SK-N-SH treated with all-trans-retinoic acid at 6 μM for 48 hours (cell line): Measurements from ENCODE around the gene GPHN.

ENCODE experiments used
- ATAC-seq: fragments of 200-7000 bp; cut with Tn5 transposase; 3 replicates; pipeline ENCODE4 v1.9.1; 2020; ENCODE audit warnings: mild to moderate bottlenecking, moderate library complexity
- ARNTL ChIP-seq: fragments of 450-650 bp; formaldehyde crosslinking; IDR thresholded peaks from 2 replicates; pipeline ENCODE4 v1.5.0; 2020; ENCODE audit warnings: low read depth, mild to moderate bottlenecking, moderate library complexity, borderline replicate concordance
- BACH2 ChIP-seq: fragments of 250-450 bp; sonication (Bioruptor Pico); IDR thresholded peaks from 2 replicates; pipeline ENCODE4 v1.9.0; 2021; ENCODE audit warnings: mild to moderate bottlenecking, borderline replicate concordance
- CREB5 ChIP-seq: fragments of 250-450 bp; sonication (Bioruptor Pico); IDR thresholded peaks from 2 replicates; pipeline ENCODE4 v1.5.1; 2020; ENCODE audit warnings: low read depth, mild to moderate bottlenecking, moderate library complexity
- CSDC2 ChIP-seq: fragments of 250-450 bp; sonication (Bioruptor Pico); IDR thresholded peaks from 2 replicates; pipeline ENCODE4 v1.5.0; 2020; ENCODE audit warnings: mild to moderate bottlenecking, moderate library complexity
- CSRNP3 ChIP-seq: fragments of 250-450 bp; sonication (Bioruptor Pico); IDR thresholded peaks from 2 replicates; pipeline ENCODE4 v1.5.1; 2021; ENCODE audit warnings: mild to moderate bottlenecking, moderate library complexity
- ESRRG ChIP-seq: fragments of 250-450 bp; sonication (Bioruptor Pico); IDR thresholded peaks from 2 replicates; pipeline ENCODE4 v1.6.1; 2021; ENCODE audit warnings: mild to moderate bottlenecking
- GLIS3 ChIP-seq: fragments of 250-450 bp; sonication (Bioruptor Pico); IDR thresholded peaks from 2 replicates; pipeline ENCODE4 v1.5.0; 2020; ENCODE audit warnings: mild to moderate bottlenecking, moderate library complexity
- ISL1 ChIP-seq: fragments of 250-450 bp; sonication (Bioruptor Pico); IDR thresholded peaks from 2 replicates; pipeline ENCODE4 v2.1.2; 2022; ENCODE audit warnings: mild to moderate bottlenecking, moderate library complexity
- OSR1 ChIP-seq: fragments of 250-450 bp; sonication (Bioruptor Pico); IDR thresholded peaks from 2 replicates; pipeline ENCODE4 v1.8.0; 2022; ENCODE audit warnings: moderate library complexity, mild to moderate bottlenecking, inconsistent platforms
- PATZ1 ChIP-seq: fragments of 250-450 bp; sonication (Bioruptor Pico); IDR thresholded peaks from 2 replicates; pipeline ENCODE4 v1.8.0; 2020; ENCODE audit warnings: mild to moderate bottlenecking, moderate library complexity, borderline replicate concordance
- POU6F1 ChIP-seq: fragments of 250-450 bp; sonication (Bioruptor Pico); IDR thresholded peaks from 2 replicates; pipeline ENCODE4 v1.8.0; 2021; ENCODE audit warnings: low read depth, mild to moderate bottlenecking, moderate library complexity, borderline replicate concordance
- PPARA ChIP-seq: fragments of 250-450 bp; sonication (Bioruptor Pico); IDR thresholded peaks from 2 replicates; pipeline ENCODE4 v1.5.0; 2020; ENCODE audit warnings: mild to moderate bottlenecking, borderline replicate concordance
- RARB ChIP-seq: fragments of 250-450 bp; sonication (Bioruptor Pico); IDR thresholded peaks from 2 replicates; pipeline ENCODE4 v1.8.0; 2021; ENCODE audit warnings: mild to moderate bottlenecking, moderate library complexity
- TCF4 ChIP-seq: fragments of 250-450 bp; sonication (Bioruptor Pico); IDR thresholded peaks from 2 replicates; pipeline ENCODE4 v1.8.0; 2021; ENCODE audit warnings: mild to moderate bottlenecking, moderate library complexity, borderline replicate concordance
- TOX ChIP-seq: fragments of 250-450 bp; sonication (Bioruptor Pico); IDR thresholded peaks from 2 replicates; pipeline ENCODE4 v1.8.0; 2021; ENCODE audit warnings: mild to moderate bottlenecking, moderate library complexity, borderline replicate concordance
- TSHZ2 ChIP-seq: fragments of 250-450 bp; sonication (Bioruptor Pico); IDR thresholded peaks from 2 replicates; pipeline ENCODE4 v1.5.0; 2020; ENCODE audit warnings: mild to moderate bottlenecking, moderate library complexity
- ZC3H10 ChIP-seq: fragments of 250-450 bp; sonication (Bioruptor Pico); IDR thresholded peaks from 2 replicates; pipeline ENCODE4 v1.5.1; 2021; ENCODE audit warnings: mild to moderate bottlenecking, moderate library complexity
- ZFP3 ChIP-seq: fragments of 250-450 bp; sonication (Bioruptor Pico); IDR thresholded peaks from 2 replicates; pipeline ENCODE4 v1.5.0; 2020; ENCODE audit warnings: mild to moderate bottlenecking, moderate library complexity
- ZFP30 ChIP-seq: fragments of 450-650 bp; formaldehyde crosslinking; IDR thresholded peaks from 2 replicates; pipeline ENCODE4 v1.5.0; 2022; ENCODE audit warnings: mild to moderate bottlenecking, moderate library complexity
- ZNF565 ChIP-seq: fragments of 450-650 bp; formaldehyde crosslinking; conservative IDR thresholded peaks from 2 replicates; pipeline ENCODE4 v1.5.0; 2020; ENCODE audit warnings: low read depth, mild to moderate bottlenecking, moderate library complexity
- ZNF70 ChIP-seq: fragments of 450-650 bp; formaldehyde crosslinking; IDR thresholded peaks from 2 replicates; pipeline ENCODE4 v1.5.0; 2020; ENCODE audit warnings: mild to moderate bottlenecking, moderate library complexity
- ZNF8 ChIP-seq: fragments of 450-650 bp; formaldehyde crosslinking; IDR thresholded peaks from 2 replicates; pipeline ENCODE4 v1.5.0; 2020; ENCODE audit warnings: mild to moderate bottlenecking, moderate library complexity

GPHN gene

GRCh38 chr14:67221248-67221981, 713.5 kb downstream of the GPHN start:
- TF ChIP-seq GLIS3 (CRISPR knock-in tag) = no peak
- no peak for TF ChIP-seq ZNF565 (CRISPR knock-in tag)
- TF ChIP-seq ARNTL (CRISPR knock-in tag) = no peak
- TF ChIP-seq ESRRG (CRISPR knock-in tag) = no peak
- TF ChIP-seq RARB (CRISPR knock-in tag) = no peak
- TF ChIP-seq ZFP3 (CRISPR knock-in tag) = no peak
- TF ChIP-seq ISL1 (CRISPR knock-in tag) = 0 out of 2 replicates have a peak, but pooled peaks have one; percentile 27
- TF ChIP-seq PPARA (CRISPR knock-in tag) = no peak
- TF ChIP-seq PATZ1 (CRISPR knock-in tag) = no peak
- TF ChIP-seq ZFP30 (CRISPR knock-in tag) = 0 out of 2 replicates have a peak, but pooled peaks have one; percentile 29
- TF ChIP-seq OSR1 (CRISPR knock-in tag) = no peak
- TF ChIP-seq CSDC2 (CRISPR knock-in tag) = no peak
- TF ChIP-seq BACH2 (CRISPR knock-in tag) = no peak
- no peak for TF ChIP-seq TSHZ2 (CRISPR knock-in tag)
- TF ChIP-seq ZNF70 = no peak
- TF ChIP-seq ZNF8 (CRISPR knock-in tag) = no peak
- ATAC-seq = peak; percentile 97

GRCh38 chr14:67221982-67222328, 714.0 kb downstream of the GPHN start:
- no peak for TF ChIP-seq ZNF8 (CRISPR knock-in tag)
- TF ChIP-seq GLIS3 (CRISPR knock-in tag) = no peak
- no peak for TF ChIP-seq CSRNP3 (CRISPR knock-in tag)
- TF ChIP-seq CREB5 (CRISPR knock-in tag) = no peak
- ATAC-seq = peak; percentile 54

GRCh38 chr14:67225523-67225922, 717.6 kb downstream of the GPHN start:
- TF ChIP-seq ZC3H10 (CRISPR knock-in tag) = no peak
- no peak for TF ChIP-seq BACH2 (CRISPR knock-in tag)
- no peak for TF ChIP-seq TOX (CRISPR knock-in tag)
- TF ChIP-seq ARNTL (CRISPR knock-in tag) = no peak
- TF ChIP-seq PATZ1 (CRISPR knock-in tag) = no peak
- TF ChIP-seq TCF4 (CRISPR knock-in tag) = no peak
- no peak for TF ChIP-seq OSR1 (CRISPR knock-in tag)
- no peak for TF ChIP-seq POU6F1 (CRISPR knock-in tag)
- TF ChIP-seq RARB (CRISPR knock-in tag) = no peak
- TF ChIP-seq ZFP3 (CRISPR knock-in tag) = no peak
- TF ChIP-seq ZNF565 (CRISPR knock-in tag) = no peak
- no peak for ATAC-seq
